Measurements from ENCODE around the gene KCND3. TPM values are rescaled to one million over a fixed set of nuclear protein-coding genes. Genes with fewer than 3 reads are reported as not detected.

The KCND3 gene
- total RNA-seq, 4 donors from 2014 or later = 6.9 to 11.7 (median 9.5) TPM

GRCh38 chr1:111737216-111738132, 252.0 kb downstream of the KCND3 start:
- TF ChIP-seq CTCF (IDR thresholded peaks at IDR 0.05) = no peak
- no peak for ATAC-seq (ENCODE audit: low FRiP score)
- no peak for DNase-seq (ENCODE audit: low spot score)

- DNase-seq (ENCODE audit: low spot score) (no peak), ATAC-seq (ENCODE audit: low FRiP score) (no peak)
- no peak for TF ChIP-seq CTCF (IDR thresholded peaks at IDR 0.05)
These were observed 252.8 kb downstream of the KCND3 start for GRCh38 chr1:111736548-111737215.

GRCh38 chr1:111735858-111736544, 253.5 kb downstream of the KCND3 start:
- TF ChIP-seq CTCF (IDR thresholded peaks at IDR 0.05) = no peak

GRCh38 chr1:111735321-111735720, 254.1 kb downstream of the KCND3 start:
- DNase-seq (ENCODE audit: low spot score) (no peak), ATAC-seq (ENCODE audit: low FRiP score) (no peak)
- no peak for TF ChIP-seq CTCF (IDR thresholded peaks at IDR 0.05)

More at GRCh38 chr1:111735858-111736544, 253.5 kb downstream of the KCND3 start:
- DNase-seq (ENCODE audit: low spot score) (no peak), ATAC-seq (ENCODE audit: low FRiP score) (no peak)

GRCh38 chr1:111734856-111735255, 254.6 kb downstream of the KCND3 start:
- DNase-seq (ENCODE audit: low spot score) = no peak

GRCh38 chr1:111734426-111734825, 255.0 kb downstream of the KCND3 start:
- DNase-seq (ENCODE audit: low spot score) = no peak
- TF ChIP-seq CTCF (IDR thresholded peaks at IDR 0.05) = no peak
- ATAC-seq (ENCODE audit: low FRiP score) = no peak

More at GRCh38 chr1:111734856-111735255, 254.6 kb downstream of the KCND3 start:
- no peak for TF ChIP-seq CTCF (IDR thresholded peaks at IDR 0.05)
- no peak for ATAC-seq (ENCODE audit: low FRiP score)

All from omental fat pad (tissue), 4 donors.